Nephron progenitor cell (in vitro differentiated cells): Measurements from ENCODE around the gene DRD2.
A peak's percentile ranks its signal among the peaks of the same experiment; 100 is the strongest.

Source experiments
- DNase-seq: peaks from one replicate; pipeline ENCODE4 v3.0.0; 2021
- H3K27ac Mint-ChIP-seq: 2 replicates; pipeline ENCODE4 v1.8.0; 2021; ENCODE audit warnings: mild to moderate bottlenecking, moderate library complexity, mixed read lengths
- H3K27me3 Mint-ChIP-seq: 2 replicates; pipeline ENCODE4 v1.8.0; 2021; ENCODE audit warnings: mild to moderate bottlenecking, low read depth, mixed read lengths; ENCODE audit not compliant: poor library complexity
- H3K36me3 Mint-ChIP-seq: 2 replicates; pipeline ENCODE4 v1.8.0; 2021; ENCODE audit warnings: low read depth, mixed read lengths
- H3K4me1 Mint-ChIP-seq: 2 replicates; pipeline ENCODE4 v1.8.0; 2021; ENCODE audit warnings: mixed read lengths
- H3K4me3 Mint-ChIP-seq: 2 replicates; pipeline ENCODE4 v1.8.0; 2021; ENCODE audit warnings: mild to moderate bottlenecking, moderate library complexity, mixed read lengths
- H3K9me3 Mint-ChIP-seq: 2 replicates; pipeline ENCODE4 v1.8.0; 2021; ENCODE audit warnings: mild to moderate bottlenecking, moderate library complexity, mixed read lengths
- CTCF ChIP-seq: fragments of 200-600 bp; sonication (generic); IDR thresholded peaks from 2 replicates; pipeline ENCODE4 v1.5.0; 2021; ENCODE audit warnings: antibody characterized with exemption

DRD2 gene

GRCh38 chr11:113436672-113437252 is 38.4 kb downstream of the DRD2 start:
- peak overlapping the region; percentile 8 for H3K27ac Mint-ChIP-seq

GRCh38 chr11:113435190-113435968 is 39.8 kb downstream of the DRD2 start:
- no peak for DNase-seq
- H3K27ac Mint-ChIP-seq = no peak overlapping the region
- H3K27me3 Mint-ChIP-seq = peaks cover 28% of the 10 kb centered on the region
- no peaks in the 10 kb centered on the region for H3K36me3 Mint-ChIP-seq
- H3K4me3 Mint-ChIP-seq = no peak overlapping the region
- TF ChIP-seq CTCF = no peak
- no peaks in the 10 kb centered on the region for H3K9me3 Mint-ChIP-seq
- H3K4me1 Mint-ChIP-seq = peaks cover 43% of the 10 kb centered on the region

More at GRCh38 chr11:113436672-113437252, 38.4 kb downstream of the DRD2 start:
- H3K9me3 Mint-ChIP-seq = no peaks in the 10 kb centered on the region
- no peaks in the 10 kb centered on the region for H3K36me3 Mint-ChIP-seq
- H3K27me3 Mint-ChIP-seq = peaks cover 37% of the 10 kb centered on the region
- TF ChIP-seq CTCF = no peak
- peaks cover 46% of the 10 kb centered on the region for H3K4me1 Mint-ChIP-seq
- DNase-seq = peak; percentile 38
- no peak overlapping the region for H3K4me3 Mint-ChIP-seq

- peaks cover 26% of the 10 kb centered on the region for H3K27me3 Mint-ChIP-seq
- peaks cover 36% of the 10 kb centered on the region for H3K4me1 Mint-ChIP-seq
- no peak for DNase-seq
- no peak for TF ChIP-seq CTCF
- no peak overlapping the region for H3K4me3 Mint-ChIP-seq
- H3K27ac Mint-ChIP-seq = no peak overlapping the region
- no peaks in the 10 kb centered on the region for H3K36me3 Mint-ChIP-seq
- H3K9me3 Mint-ChIP-seq = no peaks in the 10 kb centered on the region
Observed at GRCh38 chr11:113431746-113432145, 43.5 kb downstream of the DRD2 start.

- no peaks in the 10 kb centered on the region for H3K36me3 Mint-ChIP-seq
Observed at GRCh38 chr11:113426686-113427085, 48.5 kb downstream of the DRD2 start.

GRCh38 chr11:113420808-113421207 is 54.4 kb downstream of the DRD2 start:
- no peak overlapping the region for H3K4me3 Mint-ChIP-seq
- no peak for DNase-seq
- H3K9me3 Mint-ChIP-seq = no peaks in the 10 kb centered on the region
- TF ChIP-seq CTCF = no peak
- no peaks in the 10 kb centered on the region for H3K36me3 Mint-ChIP-seq
- no peak overlapping the region for H3K27ac Mint-ChIP-seq
- peaks cover 29% of the 10 kb centered on the region for H3K27me3 Mint-ChIP-seq
- no peaks in the 10 kb centered on the region for H3K4me1 Mint-ChIP-seq

More at GRCh38 chr11:113426686-113427085, 48.5 kb downstream of the DRD2 start:
- Mint-ChIP-seq H3K4me1 (no peaks in the 10 kb centered on the region), H3K4me3 (no peak overlapping the region), H3K27me3 (peaks cover 3% of the 10 kb centered on the region), H3K9me3 (no peaks in the 10 kb centered on the region), H3K27ac (no peak overlapping the region)
- TF ChIP-seq CTCF = no peak
- DNase-seq = no peak
